T-cell (primary cell): ENCODE measurements around the gene TEX261. TPM values are rescaled to one million over a fixed set of nuclear protein-coding genes. Genes with fewer than 3 reads are reported as not detected.
A peak's percentile ranks its signal among the peaks of the same experiment; 100 is the strongest.

ENCODE experiments used
- ATAC-seq, 4 experiments: fragments of 200-7000 bp in 3 of 4; fragments of 150-1000 bp in 1 of 4; cut with Tn5 transposase; replicated peaks in 1 of 4; 1 replicate in 3 of 4; 2 replicates in 1 of 4; pipeline ENCODE4 v1.10.0; 2021; ENCODE audit warnings: moderate library complexity in 3 of 4, mild to moderate bottlenecking in 2 of 4, moderate number of reproducible peaks in 1 of 4
- CTCF ChIA-PET, 2 donors: fragments of 300-600 bp; sonication (Branson Sonifier 250); formaldehyde crosslinking; loops; one replicate each; lab custom pipeline; 2022; ENCODE audit warnings: antibody characterized with exemption in 2 of 2; lab: Charles Lee
- POLR2A ChIA-PET, 2 donors: fragments of 300-600 bp; sonication (Branson Sonifier 250); formaldehyde crosslinking; loops; one replicate each; lab custom pipeline; 2022; ENCODE audit warnings: antibody characterized with exemption in 2 of 2; lab: Charles Lee
- DNase-seq, 35 experiments: peaks; one replicate each; pipeline versions ENCODE4 v3.0.0 to v3.0.0-alpha.2; 2013 to 2023
- H3K27ac ChIP-seq: one replicate; pipeline ENCODE4 v1.5.1; 2013; ENCODE audit warnings: low read length
- H3K27me3 ChIP-seq, 2 experiments: replicated peaks in 1 of 2; 1 replicate in 1 of 2; 2 replicates in 1 of 2; pipeline versions ENCODE4 v1.6.1 to v1.7.0; 2013; ENCODE audit warnings: low read length in 1 of 2, mixed read lengths in 1 of 2; ENCODE audit not compliant: control insufficient read depth in 2 of 2, insufficient read depth in 2 of 2; ENCODE audit errors: extremely low read depth in 1 of 2
- H3K36me3 ChIP-seq, 2 donors: 1 replicate in 1 of 2; 2 replicates in 1 of 2; pipeline versions ENCODE4 v1.6.1 to v1.7.0; 2013; ENCODE audit warnings: low read length in 1 of 2; ENCODE audit not compliant: control insufficient read depth in 2 of 2, insufficient read depth in 1 of 2; ENCODE audit errors: extremely low read depth in 1 of 2
- H3K4me1 ChIP-seq, 2 experiments: 1 replicate in 1 of 2; 2 replicates in 1 of 2; pipeline versions ENCODE4 v1.6.1 to v1.7.0; 2013; ENCODE audit warnings: low read length in 2 of 2, mixed read lengths in 1 of 2; ENCODE audit not compliant: insufficient read depth in 2 of 2, control insufficient read depth in 1 of 2; ENCODE audit errors: extremely low read depth in 1 of 2
- H3K4me3 ChIP-seq, 2 donors: 1 replicate in 1 of 2; 2 replicates in 1 of 2; pipeline versions ENCODE4 v1.5.1 to v1.7.0; 2013; ENCODE audit warnings: mild to moderate bottlenecking in 2 of 2, low read length in 1 of 2, moderate library complexity in 1 of 2; ENCODE audit not compliant: control insufficient read depth in 1 of 2; ENCODE audit errors: extremely low read depth in 1 of 2
- H3K9me3 ChIP-seq: 2 replicates; pipeline ENCODE4 v1.7.0; 2013
- H3K27ac Mint-ChIP-seq, 2 donors: one replicate each; pipeline ENCODE4 v1.8.0; 2020 to 2021; ENCODE audit warnings: mild to moderate bottlenecking in 2 of 2, mixed read lengths in 2 of 2
- H3K27me3 Mint-ChIP-seq, 2 donors: one replicate each; pipeline ENCODE4 v1.8.0; 2021 to 2022; ENCODE audit warnings: mixed read lengths in 2 of 2
- H3K36me3 Mint-ChIP-seq: one replicate; pipeline ENCODE4 v1.8.0; 2021; ENCODE audit warnings: mixed read lengths
- H3K4me1 Mint-ChIP-seq, 3 donors: one replicate each; pipeline ENCODE4 v1.8.0; 2020 to 2022; ENCODE audit warnings: mixed read lengths in 3 of 3, mild to moderate bottlenecking in 1 of 3
- H3K4me3 Mint-ChIP-seq, 3 donors: one replicate each; pipeline ENCODE4 v1.8.0; 2020 to 2022; ENCODE audit warnings: mild to moderate bottlenecking in 3 of 3, mixed read lengths in 3 of 3, moderate library complexity in 3 of 3
- H3K9me3 Mint-ChIP-seq, 3 donors: one replicate each; pipeline ENCODE4 v1.8.0; 2020 to 2022; ENCODE audit warnings: mixed read lengths in 3 of 3
- WGBS: methylation state at CpG from one replicate; pipeline ENCODE4 v1.1.5; 2013; ENCODE audit warnings: missing lambda C conversion rate; ENCODE audit not compliant: insufficient coverage; 5-methylcytosine and 5-hydroxymethylcytosine counted together
- total RNA-seq, 35 experiments: library from RNA in 6 of 35; stranded (reverse) in 6 of 35; fragments of 120-200 nt in 1 of 35; gene quantifications; one replicate each; pipeline versions ENCODE4 v1.2.1 to v1.2.4 and lab custom pipeline; 2013 to 2026

TEX261 gene
- total RNA-seq, 5 donors from 2014 or later (not counting 1 experiment from before 2014, with no cell fraction given), result 35.9 to 60.3 (median 48.1) TPM

DNA sequence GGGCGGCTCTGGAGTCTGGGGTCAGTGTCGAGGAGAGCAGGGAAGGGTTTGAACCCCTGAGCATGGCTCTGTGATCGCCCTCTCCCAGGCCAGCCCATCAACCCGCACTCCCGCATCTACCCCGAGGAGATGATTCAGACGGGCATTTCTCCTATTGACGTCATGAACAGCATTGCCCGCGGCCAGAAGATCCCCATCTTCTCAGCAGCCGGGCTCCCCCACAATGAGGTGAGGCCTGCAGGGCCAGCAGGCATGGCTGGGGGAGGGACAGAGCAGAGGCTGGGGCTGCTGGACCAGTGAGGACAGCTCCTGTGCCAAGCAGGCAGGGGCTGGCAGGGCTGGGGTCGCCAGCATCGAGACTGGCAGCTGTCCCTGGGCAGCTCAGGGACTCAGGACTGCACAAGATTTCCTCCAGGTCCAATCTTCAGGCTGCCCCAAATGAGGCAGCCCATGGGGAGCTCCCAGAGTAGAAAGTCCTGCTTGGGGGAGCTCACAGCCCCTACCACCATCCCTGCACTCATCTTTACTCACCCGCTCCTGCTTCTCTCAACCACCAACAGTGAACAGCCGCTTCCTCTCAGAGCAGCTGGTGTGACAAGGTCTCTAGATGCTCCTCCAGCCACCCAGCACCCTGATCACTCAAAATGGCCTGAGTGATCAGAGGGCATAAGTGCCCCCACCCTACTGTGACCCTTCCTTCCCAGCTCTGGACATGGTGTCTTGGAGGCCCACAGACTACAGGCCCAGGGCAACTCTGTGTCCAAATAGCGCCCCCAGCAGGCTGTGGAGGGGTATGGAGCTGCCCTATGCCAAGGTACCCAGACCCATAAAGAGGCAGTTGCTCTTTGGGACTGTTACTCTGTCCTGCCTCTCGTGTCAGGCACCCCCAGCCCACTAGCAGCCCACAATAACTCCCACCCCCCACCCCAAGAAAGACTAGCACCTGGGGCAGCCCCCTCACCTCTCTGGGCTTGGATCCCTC, 34.5 kb downstream of the TEX261 start:
- ChIA-PET POLR2A (no interaction called here), CTCF (interaction anchor here (0.6 to 0.7 kb wide), 2 partner anchors 36 to 1144 kb away, joined by 4 to 5 read pairs; no protein-coding TSS in a partner anchor)
- ATAC-seq (no peak), DNase-seq (peak in 2 of 35 experiments; percentile 4 to 10)
- H3K9me3 Mint-ChIP-seq, result no peaks in the 10 kb centered on the region
- Histone ChIP-seq H3K36me3 (no peaks in the 10 kb centered on the region), H3K27ac (no peak overlapping the region), H3K4me3 (no peak overlapping the region), H3K27me3 (peaks cover 5 to 79% of the 10 kb centered on the region in 2 experiments), H3K4me1 (peaks cover 2 to 15% of the 10 kb centered on the region in 2 experiments), H3K9me3 (no peaks in the 10 kb centered on the region)
- peaks cover 33 to 61% of the 10 kb centered on the region in 2 donors for H3K27me3 Mint-ChIP-seq
- peaks cover 8 to 11% (median 9%) of the 10 kb centered on the region in 3 donors for H3K4me1 Mint-ChIP-seq
- no peak overlapping the region for H3K4me3 Mint-ChIP-seq
- no peaks in the 10 kb centered on the region for H3K36me3 Mint-ChIP-seq
- 87% methylated on average over 15 of the region's 17 CpGs for WGBS
- no peak overlapping the region for H3K27ac Mint-ChIP-seq

DNA sequence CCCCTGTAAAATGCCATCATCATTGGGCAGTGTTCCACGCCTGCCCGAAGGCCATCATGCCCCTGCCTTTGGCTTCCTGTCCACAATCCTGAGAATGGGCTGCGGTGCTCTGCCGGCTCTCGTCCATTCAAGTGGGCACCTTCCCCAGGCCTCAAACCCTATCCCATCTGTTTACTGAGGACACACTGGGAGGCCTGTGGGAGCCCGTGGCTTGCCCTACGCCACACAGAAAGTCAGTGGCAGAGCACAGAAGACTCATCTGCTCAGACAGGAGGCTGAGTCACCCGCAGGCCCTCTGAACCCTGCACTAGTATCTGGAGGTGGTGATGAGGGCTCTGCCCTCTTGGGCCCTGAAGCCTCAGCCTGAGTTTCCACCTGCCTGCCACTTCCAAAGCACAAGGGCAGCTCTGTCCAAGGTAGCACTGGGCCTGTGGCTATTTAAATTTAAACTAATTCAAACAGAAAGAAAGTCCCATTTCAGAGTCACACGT, 35.4 kb downstream of the TEX261 start:
- no peak overlapping the region for H3K4me3 Mint-ChIP-seq
- WGBS, result 91% methylated on average over 9 of the region's 9 CpGs
- CTCF ChIA-PET, result no interaction called here
- Histone ChIP-seq H3K9me3 (no peaks in the 10 kb centered on the region), H3K4me1 (peaks cover 0 to 7% of the 10 kb centered on the region in 2 experiments), H3K36me3 (no peaks in the 10 kb centered on the region), H3K27me3 (peaks cover 9 to 78% of the 10 kb centered on the region in 2 experiments), H3K4me3 (no peak overlapping the region), H3K27ac (no peak overlapping the region)
- no peaks in the 10 kb centered on the region for H3K9me3 Mint-ChIP-seq
- POLR2A ChIA-PET, result no interaction called here
- DNase-seq (peak in 2 of 35 experiments; percentile 4 to 9), ATAC-seq (no peak)
- peaks cover 37 to 66% of the 10 kb centered on the region in 2 donors for H3K27me3 Mint-ChIP-seq
- H3K27ac Mint-ChIP-seq, result no peak overlapping the region
- H3K36me3 Mint-ChIP-seq, result no peaks in the 10 kb centered on the region
- peaks cover 3 to 5% (median 5%) of the 10 kb centered on the region in 3 donors for H3K4me1 Mint-ChIP-seq

DNA sequence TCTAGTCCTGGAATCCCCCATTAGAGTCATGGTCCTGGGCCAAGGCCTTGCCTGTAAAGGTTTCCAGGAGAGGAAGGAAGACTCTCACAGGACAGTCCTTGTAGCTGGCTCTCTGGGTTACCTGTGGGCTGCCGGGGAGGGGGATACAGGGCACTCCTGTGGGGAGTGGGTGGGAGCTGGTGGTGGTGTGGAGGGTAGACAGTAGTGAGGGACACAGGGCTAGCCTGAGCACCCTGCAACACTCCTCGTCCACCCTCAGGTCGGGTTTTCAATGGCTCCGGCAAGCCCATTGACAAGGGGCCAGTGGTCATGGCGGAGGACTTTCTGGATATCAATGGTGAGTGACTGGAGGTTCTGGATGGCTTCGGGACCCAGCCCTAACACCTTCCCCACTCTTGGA, 35.9 kb downstream of the TEX261 start:
- Mint-ChIP-seq H3K27me3 (peaks cover 37 to 68% of the 10 kb centered on the region in 2 donors), H3K4me1 (peaks cover 3 to 5% (median 5%) of the 10 kb centered on the region in 3 donors), H3K36me3 (no peaks in the 10 kb centered on the region), H3K4me3 (no peak overlapping the region), H3K9me3 (no peaks in the 10 kb centered on the region), H3K27ac (no peak overlapping the region)
- peaks cover 9 to 75% of the 10 kb centered on the region in 2 experiments for H3K27me3 ChIP-seq
- 100% methylated on average over 1 of the region's 6 CpGs for WGBS
- no peaks in the 10 kb centered on the region for H3K9me3 ChIP-seq
- ChIA-PET POLR2A (no interaction called here), CTCF (interaction anchor here in 1 of 2 donors (0.6 kb wide), 1 partner anchor 11 kb away, joined by 3 read pairs; no protein-coding TSS in a partner anchor)
- H3K27ac ChIP-seq, result no peak overlapping the region
- DNase-seq (no peak), ATAC-seq (no peak)
- no peak overlapping the region for H3K4me3 ChIP-seq
- H3K4me1 ChIP-seq, result peaks cover 0 to 6% of the 10 kb centered on the region in 2 experiments
- no peaks in the 10 kb centered on the region for H3K36me3 ChIP-seq

DNA sequence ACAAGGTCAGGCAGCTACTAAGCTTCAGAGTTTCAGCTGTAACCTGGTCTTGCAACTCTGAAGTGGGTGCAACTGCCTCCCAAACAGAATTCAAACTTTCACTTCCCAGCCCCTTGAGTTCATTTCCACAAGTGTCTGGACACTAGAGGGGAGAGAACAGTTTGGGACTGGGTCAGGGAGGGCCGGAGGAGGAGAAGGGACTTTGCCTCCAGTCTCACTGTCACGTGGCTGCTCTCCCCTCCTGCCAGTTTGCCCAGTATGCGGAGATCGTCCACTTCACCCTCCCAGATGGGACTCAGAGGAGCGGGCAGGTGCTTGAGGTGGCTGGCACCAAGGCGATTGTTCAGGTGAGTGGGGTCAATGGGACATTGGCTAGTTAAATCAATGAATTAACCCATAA, 36.9 kb downstream of the TEX261 start:
- DNase-seq (no peak), ATAC-seq (no peak)
- Histone ChIP-seq H3K36me3 (no peaks in the 10 kb centered on the region), H3K4me3 (no peak overlapping the region), H3K27me3 (peaks cover 10 to 66% of the 10 kb centered on the region in 2 experiments), H3K4me1 (peaks cover 0 to 6% of the 10 kb centered on the region in 2 experiments), H3K27ac (no peak overlapping the region), H3K9me3 (no peaks in the 10 kb centered on the region)
- CTCF ChIA-PET, result interaction anchor here in 1 of 2 donors (0.5 kb wide), 1 partner anchor 26 kb away, joined by 3 read pairs; no protein-coding TSS in a partner anchor
- Mint-ChIP-seq H3K27ac (no peak overlapping the region), H3K9me3 (no peaks in the 10 kb centered on the region), H3K4me1 (peaks cover 3 to 5% (median 5%) of the 10 kb centered on the region in 3 donors), H3K27me3 (peaks cover 36 to 61% of the 10 kb centered on the region in 2 donors), H3K36me3 (no peaks in the 10 kb centered on the region), H3K4me3 (no peak overlapping the region)
- WGBS, result no CpG with 5 or more reads among the region's 6 CpGs
- POLR2A ChIA-PET, result no interaction called here

DNA sequence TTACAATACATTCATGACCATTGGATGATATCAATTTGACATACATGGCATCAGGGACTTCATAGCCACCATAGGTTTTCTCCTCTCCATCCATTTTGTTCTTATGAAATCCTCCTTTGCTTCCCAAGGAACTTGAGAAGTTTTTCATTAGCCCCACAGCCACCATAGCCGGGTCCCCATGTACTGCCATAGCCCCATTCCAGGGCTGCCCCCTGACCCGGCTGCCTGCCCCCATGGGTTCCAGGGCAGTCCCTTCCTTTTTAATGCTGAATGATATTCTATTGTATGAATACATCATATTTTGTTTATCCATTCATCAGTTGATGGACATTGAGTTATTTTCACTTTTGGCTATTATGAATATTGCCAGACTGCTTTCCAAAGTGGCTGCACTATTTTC, 38.5 kb downstream of the TEX261 start:
- WGBS, result no CpG with 5 or more reads among the region's 2 CpGs
- ATAC-seq (no peak), DNase-seq (no peak)
- H3K27me3 Mint-ChIP-seq, result peaks cover 32 to 55% of the 10 kb centered on the region in 2 donors
- no peaks in the 10 kb centered on the region for H3K9me3 ChIP-seq
- CTCF ChIA-PET, result no interaction called here
- no peaks in the 10 kb centered on the region for H3K36me3 ChIP-seq
- no peak overlapping the region for H3K4me3 Mint-ChIP-seq
- H3K27me3 ChIP-seq, result peaks cover 15 to 51% of the 10 kb centered on the region in 2 experiments
- no peak overlapping the region for H3K4me3 ChIP-seq
- no peaks in the 10 kb centered on the region for H3K36me3 Mint-ChIP-seq
- H3K4me1 ChIP-seq, result peaks cover 0 to 6% of the 10 kb centered on the region in 2 experiments
- no peak overlapping the region for H3K27ac ChIP-seq
- H3K4me1 Mint-ChIP-seq, result peaks cover 3 to 5% (median 5%) of the 10 kb centered on the region in 3 donors
- H3K27ac Mint-ChIP-seq, result no peak overlapping the region
- POLR2A ChIA-PET, result interaction anchor here in 1 of 2 donors (0.6 kb wide), 1 partner anchor 1586 kb away, joined by 3 read pairs; no protein-coding TSS in a partner anchor
- H3K9me3 Mint-ChIP-seq, result no peaks in the 10 kb centered on the region

DNA sequence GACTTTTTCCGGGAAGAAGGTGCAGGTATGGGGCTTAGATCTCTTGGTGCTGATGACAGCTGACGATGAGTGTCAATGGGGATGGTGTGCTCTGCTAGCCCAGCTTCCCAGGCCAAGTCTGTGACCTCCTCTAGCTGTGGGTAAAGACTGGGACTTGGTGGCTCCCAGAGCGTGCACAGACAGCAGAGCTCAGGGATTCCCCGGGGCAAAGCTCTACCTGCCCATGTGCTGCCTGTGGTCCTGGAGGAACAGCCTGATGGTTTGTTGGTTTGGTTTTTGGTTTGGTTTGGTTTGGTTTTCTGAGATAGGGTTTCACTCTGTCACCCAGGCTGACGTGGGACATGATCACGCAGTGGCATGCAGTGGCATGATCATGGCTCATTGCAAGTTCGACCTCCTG, 39.8 kb downstream of the TEX261 start:
- ChIA-PET POLR2A (no interaction called here), CTCF (interaction anchor here (1.6 kb wide), 2 partner anchors 9 to 651 kb away, joined by 4 read pairs; no protein-coding TSS in a partner anchor)
- H3K36me3 ChIP-seq, result no peaks in the 10 kb centered on the region
- H3K4me3 ChIP-seq, result no peak overlapping the region
- peak in 1 of 35 experiments; percentile 2 for DNase-seq
- ATAC-seq, result no peak
- H3K4me3 Mint-ChIP-seq, result no peak overlapping the region
- H3K4me1 ChIP-seq, result peaks cover 0 to 6% of the 10 kb centered on the region in 2 experiments
- H3K9me3 ChIP-seq, result no peaks in the 10 kb centered on the region
- no peak overlapping the region for H3K27ac Mint-ChIP-seq
- peaks cover 15 to 38% of the 10 kb centered on the region in 2 experiments for H3K27me3 ChIP-seq
- H3K9me3 Mint-ChIP-seq, result no peaks in the 10 kb centered on the region
- WGBS, result 78% methylated on average over 3 of the region's 7 CpGs
- H3K27me3 Mint-ChIP-seq, result peaks cover 28 to 51% of the 10 kb centered on the region in 2 donors
- H3K36me3 Mint-ChIP-seq, result no peaks in the 10 kb centered on the region
- H3K4me1 Mint-ChIP-seq, result peaks cover 3 to 5% (median 5%) of the 10 kb centered on the region in 3 donors
- H3K27ac ChIP-seq, result no peak overlapping the region
